CD4-positive, alpha-beta T cell (primary cell): ENCODE measurements around the gene EFR3B. TPM values are rescaled to one million over a fixed set of nuclear protein-coding genes. Genes with fewer than 3 reads are reported as not detected.

Source experiments
- ATAC-seq: fragments of 200-7000 bp; cut with Tn5 transposase; one replicate; pipeline ENCODE4 v1.10.0; 2022; ENCODE audit warnings: mild to moderate bottlenecking; ENCODE audit not compliant: poor library complexity
- CTCF ChIA-PET: fragments of 350-600 bp; sonication (Branson Sonifier 250); formaldehyde crosslinking; loops from one replicate; lab custom pipeline; 2021; ENCODE audit warnings: antibody characterized with exemption, inconsistent platforms; lab: Charles Lee
- POLR2A ChIA-PET: fragments of 350-600 bp; sonication (Branson Sonifier 250); formaldehyde crosslinking; loops from one replicate; lab custom pipeline; 2021; ENCODE audit warnings: antibody characterized with exemption, inconsistent platforms; lab: Charles Lee
- DNase-seq, 14 experiments: peaks; one replicate each; pipeline ENCODE4 v3.0.0-alpha.2; 2013 to 2020; ENCODE audit warnings: mixed read lengths in 2 of 14
- H3K27ac ChIP-seq, 2 donors: one replicate each; pipeline versions ENCODE4 v1.5.1 to v1.7.0; 2013; ENCODE audit warnings: low read length in 2 of 2, low read depth in 1 of 2, mild to moderate bottlenecking in 1 of 2
- H3K27me3 ChIP-seq, 2 experiments: 1 replicate in 1 of 2; 2 replicates in 1 of 2; pipeline versions ENCODE4 v1.6.1 to v1.7.0; 2013; ENCODE audit warnings: low read length in 2 of 2, control low read depth in 1 of 2, mild to moderate bottlenecking in 1 of 2, moderate library complexity in 1 of 2; ENCODE audit not compliant: insufficient read depth in 2 of 2, control insufficient read depth in 1 of 2
- H3K36me3 ChIP-seq: one replicate; pipeline ENCODE4 v1.6.1; 2013; ENCODE audit warnings: low read length, control low read depth; ENCODE audit not compliant: insufficient read depth
- H3K4me1 ChIP-seq: one replicate; pipeline ENCODE4 v1.6.1; 2013; ENCODE audit warnings: low read length, control low read depth; ENCODE audit not compliant: insufficient read depth
- H3K4me3 ChIP-seq: one replicate; pipeline ENCODE4 v1.5.1; 2013; ENCODE audit warnings: mild to moderate bottlenecking, low read length, moderate library complexity
- H3K9me3 ChIP-seq, 2 experiments: 1 replicate in 1 of 2; 2 replicates in 1 of 2; pipeline versions ENCODE4 v1.6.1 to v1.7.0; 2013; ENCODE audit warnings: low read length in 2 of 2, mild to moderate bottlenecking in 2 of 2, control low read depth in 1 of 2, moderate library complexity in 1 of 2; ENCODE audit not compliant: control insufficient read depth in 1 of 2, insufficient read depth in 1 of 2
- H3K27ac Mint-ChIP-seq: one replicate; pipeline ENCODE4 v1.8.0; 2020; ENCODE audit warnings: mixed read lengths
- H3K27me3 Mint-ChIP-seq: one replicate; pipeline ENCODE4 v1.8.0; 2021; ENCODE audit warnings: mixed read lengths
- H3K36me3 Mint-ChIP-seq: one replicate; pipeline ENCODE4 v1.8.0; 2021; ENCODE audit warnings: low read depth, mixed read lengths
- H3K4me1 Mint-ChIP-seq: one replicate; pipeline ENCODE4 v1.8.0; 2021; ENCODE audit warnings: low read depth, mixed read lengths
- H3K4me3 Mint-ChIP-seq: one replicate; pipeline ENCODE4 v1.8.0; 2020; ENCODE audit warnings: mild to moderate bottlenecking, mixed read lengths
- H3K9me3 Mint-ChIP-seq: one replicate; pipeline ENCODE4 v1.8.0; 2020; ENCODE audit warnings: mixed read lengths
- intact Hi-C, 2 experiments: fragments of 100-400 bp; cut with DNase I in 1 of 2; cut with micrococcal nuclease in 1 of 2; formaldehyde crosslinking; loops; one replicate each; pipeline versions ENCODE4 v1.15.1 to v1.9.0; 2023 to 2025; cut with DNase I, micrococcal nuclease
- total RNA-seq, 174 experiments: library from RNA in 2 of 174; stranded (reverse) in 2 of 174; gene quantifications; one replicate each; pipeline ENCODE4 v1.2.3 and lab custom pipeline; 2021 to 2026
- TF ChIP-seq, protein P1 (sequence below): fragments of 200-600 bp; IDR thresholded peaks from one replicate; pipeline ENCODE4 v1.8.0; 2022; ENCODE audit warnings: antibody characterized with exemption, mild to moderate bottlenecking

Gene EFR3B
- total RNA-seq, 2 experiments from 2014 or later: 0.11 TPM; not detected in 1

DNA sequence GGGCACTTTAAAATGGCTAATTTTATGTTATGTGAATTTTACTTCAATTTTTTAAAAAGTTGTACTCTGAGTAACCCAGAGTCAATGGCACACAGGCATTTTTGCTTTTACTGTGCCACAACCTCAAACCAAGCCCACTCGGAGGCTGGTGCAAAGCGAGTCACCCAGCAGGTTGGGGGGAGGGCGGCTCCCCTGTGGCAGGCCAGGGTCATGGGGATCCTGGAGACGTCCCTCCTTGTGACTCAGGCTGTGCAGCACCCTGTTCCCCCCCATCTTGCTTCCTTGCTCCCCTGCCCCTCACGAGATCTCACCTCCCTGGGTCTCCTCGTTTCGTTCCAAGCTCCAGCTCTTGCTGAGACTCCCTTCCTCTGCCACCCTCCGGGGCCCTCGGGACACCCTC, 67.9 kb downstream of the EFR3B start:
- TF ChIP-seq, protein P1, sequence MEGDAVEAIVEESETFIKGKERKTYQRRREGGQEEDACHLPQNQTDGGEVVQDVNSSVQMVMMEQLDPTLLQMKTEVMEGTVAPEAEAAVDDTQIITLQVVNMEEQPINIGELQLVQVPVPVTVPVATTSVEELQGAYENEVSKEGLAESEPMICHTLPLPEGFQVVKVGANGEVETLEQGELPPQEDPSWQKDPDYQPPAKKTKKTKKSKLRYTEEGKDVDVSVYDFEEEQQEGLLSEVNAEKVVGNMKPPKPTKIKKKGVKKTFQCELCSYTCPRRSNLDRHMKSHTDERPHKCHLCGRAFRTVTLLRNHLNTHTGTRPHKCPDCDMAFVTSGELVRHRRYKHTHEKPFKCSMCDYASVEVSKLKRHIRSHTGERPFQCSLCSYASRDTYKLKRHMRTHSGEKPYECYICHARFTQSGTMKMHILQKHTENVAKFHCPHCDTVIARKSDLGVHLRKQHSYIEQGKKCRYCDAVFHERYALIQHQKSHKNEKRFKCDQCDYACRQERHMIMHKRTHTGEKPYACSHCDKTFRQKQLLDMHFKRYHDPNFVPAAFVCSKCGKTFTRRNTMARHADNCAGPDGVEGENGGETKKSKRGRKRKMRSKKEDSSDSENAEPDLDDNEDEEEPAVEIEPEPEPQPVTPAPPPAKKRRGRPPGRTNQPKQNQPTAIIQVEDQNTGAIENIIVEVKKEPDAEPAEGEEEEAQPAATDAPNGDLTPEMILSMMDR: no peak
- H3K4me3 ChIP-seq: no peak overlapping the region
- intact Hi-C loops: no loop called here
- no peaks in the 10 kb centered on the region for H3K36me3 ChIP-seq
- no peaks in the 10 kb centered on the region for H3K9me3 Mint-ChIP-seq
- H3K4me1 ChIP-seq: no peaks in the 10 kb centered on the region
- peaks cover 7% of the 10 kb centered on the region for H3K27me3 Mint-ChIP-seq
- no peaks in the 10 kb centered on the region for H3K27me3 ChIP-seq
- POLR2A ChIA-PET: no interaction called here
- no peak overlapping the region for H3K27ac ChIP-seq
- ATAC-seq: no peak
- no peak overlapping the region for H3K4me3 Mint-ChIP-seq
- no peaks in the 10 kb centered on the region for H3K36me3 Mint-ChIP-seq
- no peak for DNase-seq
- no peak overlapping the region for H3K27ac Mint-ChIP-seq
- CTCF ChIA-PET: no interaction called here
- H3K9me3 ChIP-seq: no peaks in the 10 kb centered on the region
- no peaks in the 10 kb centered on the region for H3K4me1 Mint-ChIP-seq

DNA sequence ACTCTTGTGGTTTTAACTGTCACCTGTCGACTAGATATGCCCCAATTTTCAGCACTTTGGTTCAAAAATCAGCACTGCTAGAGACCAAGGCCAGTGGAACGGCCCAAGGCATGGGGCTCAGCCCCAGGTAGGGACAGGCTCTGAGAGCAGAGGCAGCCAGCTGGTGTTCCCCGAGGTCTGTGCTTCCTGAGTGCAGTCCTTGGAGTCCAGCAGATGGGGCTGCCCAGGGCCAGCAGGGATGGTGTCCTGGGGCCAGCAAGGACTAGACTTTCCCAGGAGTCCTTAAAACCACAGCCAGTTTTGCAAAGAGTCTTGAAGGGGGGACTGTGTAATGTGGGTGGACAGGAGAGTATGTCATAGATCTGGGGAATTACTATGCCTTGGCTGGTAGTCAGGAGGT, 70.2 kb downstream of the EFR3B start:
- Mint-ChIP-seq H3K9me3 (no peaks in the 10 kb centered on the region), H3K27me3 (no peaks in the 10 kb centered on the region), H3K4me1 (no peaks in the 10 kb centered on the region), H3K27ac (no peak overlapping the region), H3K36me3 (no peaks in the 10 kb centered on the region), H3K4me3 (no peak overlapping the region)
- intact Hi-C loops: no loop called here
- TF ChIP-seq, protein P1: no peak
- no peaks in the 10 kb centered on the region for H3K27me3 ChIP-seq
- no peaks in the 10 kb centered on the region for H3K36me3 ChIP-seq
- ChIA-PET POLR2A (no interaction called here), CTCF (no interaction called here)
- DNase-seq (no peak), ATAC-seq (no peak)
- no peaks in the 10 kb centered on the region for H3K9me3 ChIP-seq
- H3K4me3 ChIP-seq: no peak overlapping the region
- no peak overlapping the region for H3K27ac ChIP-seq
- H3K4me1 ChIP-seq: no peaks in the 10 kb centered on the region

DNA sequence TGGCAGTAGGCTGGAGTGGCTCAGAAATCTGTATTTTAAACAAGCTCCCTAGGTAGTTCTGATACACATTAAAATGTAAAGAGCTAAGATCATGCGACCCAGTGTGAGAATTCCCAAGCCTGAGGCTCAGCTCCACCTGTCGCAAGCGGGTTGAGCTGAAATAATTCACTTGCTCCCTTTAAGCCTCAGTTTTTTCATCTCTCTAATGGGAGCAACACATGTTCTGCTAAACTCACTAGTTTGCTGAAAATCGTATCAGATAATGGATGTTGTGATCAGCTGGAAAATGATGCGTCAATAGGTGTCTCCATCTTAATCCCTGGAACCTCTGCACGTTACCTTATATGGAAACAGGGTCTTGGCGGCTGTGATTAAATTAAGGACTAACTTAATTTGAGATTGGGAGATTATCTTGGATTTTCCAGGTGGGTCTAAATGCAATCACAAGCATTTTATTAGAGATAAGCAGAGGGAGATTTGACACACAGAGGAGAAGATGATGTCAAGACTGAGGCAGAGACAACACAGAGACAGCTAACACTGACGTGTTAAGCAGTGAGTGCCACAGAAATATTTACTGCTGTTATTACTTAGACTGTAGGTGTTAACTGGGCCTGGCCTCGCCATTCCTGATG, 73.5 kb downstream of the EFR3B start:
- ChIA-PET CTCF (interaction anchor here (1.0 kb wide), 1 partner anchor 11 kb away, joined by 3 read pairs; no protein-coding TSS in a partner anchor), POLR2A (no interaction called here)
- Mint-ChIP-seq H3K27ac (no peak overlapping the region), H3K36me3 (no peaks in the 10 kb centered on the region), H3K4me1 (no peaks in the 10 kb centered on the region), H3K9me3 (no peaks in the 10 kb centered on the region), H3K4me3 (no peak overlapping the region), H3K27me3 (peaks cover 8% of the 10 kb centered on the region)
- Histone ChIP-seq H3K4me3 (no peak overlapping the region), H3K27ac (no peak overlapping the region), H3K9me3 (no peaks in the 10 kb centered on the region), H3K27me3 (no peaks in the 10 kb centered on the region), H3K36me3 (no peaks in the 10 kb centered on the region), H3K4me1 (no peaks in the 10 kb centered on the region)
- ATAC-seq (no peak), DNase-seq (no peak)
- intact Hi-C loops: no loop called here
- TF ChIP-seq, protein P1: no peak
